ENCODE measurements around the gene PGR.
A peak's percentile ranks its signal among the peaks of the same experiment; 100 is the strongest.
"Not testable (repeated sequence)": the region's sequence is repeated elsewhere in the genome, so short reads cannot be mapped to it uniquely, and the experiment has no call there.

The PGR gene

GRCh38 chr11:101063706-101064105, 65.9 kb downstream of the PGR start:
- no peak for DNase-seq

GRCh38 chr11:101061606-101062005, 68.0 kb downstream of the PGR start:
- no peak for DNase-seq

- DNase-seq: no peak
These were observed 70.3 kb downstream of the PGR start for GRCh38 chr11:101059331-101059730.

DNA sequence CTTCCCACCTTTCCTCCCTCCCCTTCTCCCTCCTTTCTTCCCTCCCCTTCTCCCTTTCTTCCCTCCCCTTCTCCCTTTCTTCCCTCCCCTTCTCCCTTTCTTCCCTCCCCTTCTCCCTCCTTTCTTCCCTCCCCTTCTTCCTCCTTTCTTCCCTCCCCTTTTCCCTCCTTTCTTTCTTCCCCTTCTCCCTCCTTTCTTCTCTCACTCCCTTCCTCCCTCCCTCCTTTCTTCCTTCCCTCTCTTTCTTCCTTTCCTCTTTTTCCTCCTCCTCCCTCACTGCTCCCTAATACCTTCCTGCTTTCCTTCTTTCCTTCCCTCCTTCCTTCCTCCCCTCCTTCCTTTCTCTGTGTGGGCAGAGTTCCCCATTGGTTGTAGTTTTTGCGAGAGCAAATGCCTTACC, 76.1 kb downstream of the PGR start:
- DNase-seq: no peak

- no peak for DNase-seq
These were observed 77.9 kb downstream of the PGR start for GRCh38 chr11:101051677-101052076.

DNA sequence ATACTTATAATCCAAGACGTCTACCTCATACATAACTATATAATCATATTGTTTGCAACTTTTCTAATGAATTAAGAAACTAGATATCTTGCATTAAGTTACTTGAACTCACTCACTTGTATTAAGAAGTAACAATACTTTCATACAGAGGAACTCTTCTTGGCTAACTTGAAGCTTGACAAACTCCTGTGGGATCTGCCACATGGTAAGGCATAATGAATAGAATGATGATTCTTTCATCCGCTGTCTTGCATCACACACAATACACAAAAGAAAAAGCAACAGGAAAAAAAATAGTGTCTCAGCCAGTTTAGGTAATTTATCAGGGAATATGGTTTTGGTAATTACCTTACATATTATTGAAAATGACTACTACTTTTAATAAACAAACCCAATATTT, 79.8 kb downstream of the PGR start:
- no peak for DNase-seq

- DNase-seq: no peak
These were observed 80.5 kb downstream of the PGR start for GRCh38 chr11:101049123-101049522.

- DNase-seq: no peak
These were observed 81.1 kb downstream of the PGR start for GRCh38 chr11:101048479-101048878.

DNA sequence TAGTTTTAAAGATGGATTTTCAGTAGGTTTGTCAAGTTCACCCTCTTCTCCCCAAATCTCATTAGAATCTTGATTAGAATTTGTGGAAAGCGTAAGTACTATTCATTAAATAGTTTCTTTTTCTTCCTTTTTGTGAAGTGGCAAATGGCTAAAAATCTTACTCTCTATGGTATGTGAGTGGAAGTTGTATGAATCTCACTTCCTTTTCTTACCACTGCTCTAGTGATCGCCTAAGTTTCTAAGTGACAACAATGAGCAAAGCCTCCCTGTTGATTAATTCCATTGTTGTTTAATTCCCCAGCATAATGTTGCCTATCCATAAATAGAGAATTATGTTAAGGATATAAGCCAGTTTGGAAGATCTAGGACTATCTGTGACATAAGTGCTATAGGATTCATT, 82.7 kb downstream of the PGR start:
- no peak for DNase-seq

DNA sequence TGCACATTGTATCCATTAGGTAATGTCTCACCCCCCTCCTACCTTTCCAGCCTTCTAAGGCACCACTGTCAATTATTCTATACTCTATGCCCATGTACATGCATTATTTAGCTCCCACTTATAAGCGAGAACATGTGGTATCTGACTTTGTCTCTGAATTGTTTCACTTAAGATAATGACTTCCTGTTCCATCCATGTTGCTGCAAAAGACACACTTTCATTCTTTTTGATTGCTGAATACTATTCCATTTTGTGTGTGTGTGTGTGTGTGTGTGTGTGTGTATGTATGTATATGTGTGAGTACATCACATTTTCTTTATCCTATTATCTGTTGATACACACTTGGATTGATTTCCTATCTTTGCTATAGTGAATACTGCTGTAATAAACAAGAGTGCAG, 84.2 kb downstream of the PGR start:
- no peak for DNase-seq

GRCh38 chr11:101043940-101044339, 85.7 kb downstream of the PGR start:
- DNase-seq: no peak

GRCh38 chr11:101035872-101036271, 93.7 kb downstream of the PGR start:
- no peak for DNase-seq

DNA sequence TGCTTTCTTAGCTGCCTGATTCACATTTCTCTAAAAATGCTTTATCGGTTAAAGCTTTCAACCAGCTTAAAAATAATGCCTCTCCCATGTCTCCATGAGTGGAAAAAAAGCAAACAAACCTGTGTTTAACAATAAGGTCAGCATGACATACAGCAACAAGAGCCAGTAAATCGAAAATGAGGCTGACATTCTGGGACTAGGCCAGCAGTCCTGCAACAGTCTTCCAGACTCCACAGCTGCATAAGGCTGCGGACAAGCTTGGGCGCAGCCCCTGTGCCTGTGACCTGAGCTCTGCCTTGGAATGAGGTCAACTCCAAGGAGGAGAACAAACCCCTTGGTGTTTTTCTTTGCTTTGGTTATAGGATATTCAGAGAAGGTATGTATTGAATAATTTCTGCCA, 95.5 kb downstream of the PGR start:
- no peak for DNase-seq

DNA sequence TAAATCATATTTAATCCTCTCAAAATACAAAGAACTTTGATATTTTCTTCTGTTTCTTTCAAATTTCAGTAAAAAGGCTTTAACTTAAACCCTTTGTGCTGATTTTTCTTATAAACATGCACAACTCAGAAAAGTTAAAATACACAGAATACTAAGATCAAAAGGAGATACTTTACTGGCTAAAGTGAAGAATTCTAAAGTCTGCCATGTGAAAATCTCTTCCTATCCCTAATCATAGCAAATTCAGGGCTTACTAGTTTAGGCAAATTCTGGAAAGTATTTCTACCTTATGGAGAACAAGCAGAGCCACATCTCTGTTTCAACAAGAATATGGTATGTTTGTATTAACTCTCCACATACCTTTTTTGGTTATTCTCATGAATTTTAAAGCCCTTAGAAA, 96.6 kb downstream of the PGR start:
- DNase-seq: no peak

DNA sequence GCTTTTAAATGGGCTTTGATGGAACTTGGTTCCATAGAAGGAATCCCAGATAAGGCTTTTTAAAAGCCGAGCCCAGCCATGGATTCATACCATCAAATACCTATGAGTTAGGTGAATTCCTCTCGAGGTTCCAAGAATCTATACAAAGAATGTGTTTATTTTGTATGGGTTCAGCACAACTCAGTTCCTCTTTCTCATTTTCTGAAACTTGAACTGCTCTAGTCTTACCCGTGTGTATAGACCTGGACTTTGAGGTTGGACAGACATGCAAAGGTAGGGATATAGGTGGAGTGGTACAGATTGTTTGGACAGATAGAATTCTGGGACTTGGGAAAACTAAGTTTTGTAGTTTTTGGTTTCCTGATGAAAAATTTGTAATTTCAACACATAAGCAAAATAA, 97.9 kb downstream of the PGR start:
- DNase-seq: no peak

DNA sequence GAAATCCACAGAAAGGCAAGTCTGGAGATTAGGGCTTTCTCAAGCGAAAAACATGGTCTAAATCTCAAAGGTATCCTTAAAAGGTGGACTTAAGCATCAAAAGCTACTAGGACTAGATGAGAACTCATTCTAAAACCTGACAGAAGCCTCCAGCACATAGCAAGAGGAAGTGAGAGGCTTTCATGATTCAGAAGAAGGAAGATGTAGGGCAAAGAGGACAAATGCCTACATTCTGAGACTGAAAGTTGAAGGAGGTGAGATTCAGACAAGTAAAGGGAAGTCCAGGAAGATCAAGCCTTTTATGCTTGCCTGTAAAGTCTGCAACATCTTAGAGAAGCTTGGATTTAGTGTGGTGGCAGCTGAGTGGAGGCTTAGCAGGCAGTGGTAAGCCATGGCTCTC, 98.9 kb downstream of the PGR start:
- DNase-seq: no peak

DNA sequence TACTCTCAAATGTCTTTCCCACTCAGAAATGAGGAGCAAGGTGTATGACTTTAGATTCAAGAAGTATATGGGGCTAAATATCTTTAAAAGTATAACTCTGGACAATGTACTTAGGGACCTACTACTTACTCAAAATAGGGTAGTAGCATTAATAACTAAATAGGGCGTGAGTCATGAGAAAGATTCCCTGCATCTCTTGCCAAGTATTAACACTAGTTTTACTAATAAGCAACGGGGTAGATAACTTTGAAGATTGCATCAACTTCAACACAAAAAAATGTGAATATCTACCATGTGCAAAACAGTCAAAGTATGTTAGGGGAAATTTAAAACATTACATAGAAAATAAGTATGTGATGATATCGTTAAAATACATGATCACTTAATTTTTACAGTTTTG, 99.6 kb downstream of the PGR start:
- no peak for DNase-seq

DNA sequence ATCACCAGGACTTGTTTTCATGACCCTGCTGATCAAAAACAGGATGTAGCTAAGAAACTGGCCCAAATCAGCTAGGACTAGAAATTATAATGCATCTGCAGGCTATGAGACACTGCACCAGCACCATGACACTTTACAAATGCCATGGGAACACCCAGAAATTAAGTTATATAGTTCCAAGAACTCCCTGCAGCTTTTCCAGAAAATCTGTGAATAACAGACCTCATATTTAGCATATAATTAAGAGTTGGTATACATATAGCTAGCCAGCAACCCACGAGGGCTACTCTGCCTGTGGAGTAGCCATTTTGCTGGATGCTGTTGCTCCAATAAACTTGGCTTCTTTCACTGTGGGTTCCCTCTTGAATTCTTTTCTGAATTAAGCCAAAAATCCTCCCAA, 101.0 kb downstream of the PGR start:
- no peak for DNase-seq

GRCh38 chr11:101022256-101022655, 107.4 kb downstream of the PGR start:
- no peak for DNase-seq

DNA sequence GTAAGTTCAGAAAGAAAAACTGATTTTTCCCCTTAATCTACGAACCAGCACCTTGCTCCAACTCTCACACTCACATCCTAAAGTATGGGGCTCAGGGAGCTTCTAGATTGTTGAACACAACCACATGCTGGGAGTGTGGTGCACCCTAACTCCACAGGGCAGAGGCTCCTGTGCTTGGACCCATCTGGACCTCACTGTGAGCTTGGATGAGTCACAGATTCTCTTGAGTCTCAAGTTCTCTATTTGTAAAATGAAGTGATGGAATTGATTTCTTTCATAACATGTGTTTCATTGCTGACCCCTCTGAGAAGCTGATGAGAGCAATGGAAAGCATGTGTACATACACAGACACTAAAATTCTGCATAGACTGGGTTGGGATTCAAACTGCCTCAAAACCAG, 109.7 kb downstream of the PGR start:
- no peak for DNase-seq

GRCh38 chr11:101014600-101015285, 114.9 kb downstream of the PGR start:
- no peak for DNase-seq

DNA sequence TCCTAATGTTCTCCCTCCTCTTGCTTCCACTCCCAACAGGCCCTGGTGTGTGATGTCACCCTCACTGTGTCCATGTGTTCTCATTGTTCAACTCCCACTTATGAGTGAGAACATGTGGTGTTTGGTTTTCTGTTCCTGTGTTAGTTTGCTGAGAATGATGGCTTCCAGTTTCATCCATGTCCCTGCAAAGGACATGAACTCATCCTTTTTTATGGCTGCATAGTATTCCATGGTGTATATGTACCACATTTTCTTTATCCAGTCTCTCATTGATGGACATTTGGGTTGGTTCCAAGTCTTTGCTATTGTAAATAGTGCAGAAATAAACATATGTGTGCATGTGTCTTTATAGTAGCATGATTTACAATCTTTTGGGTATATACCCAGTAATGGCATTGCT, 115.9 kb downstream of the PGR start:
- not testable (repeated sequence) for DNase-seq

DNA sequence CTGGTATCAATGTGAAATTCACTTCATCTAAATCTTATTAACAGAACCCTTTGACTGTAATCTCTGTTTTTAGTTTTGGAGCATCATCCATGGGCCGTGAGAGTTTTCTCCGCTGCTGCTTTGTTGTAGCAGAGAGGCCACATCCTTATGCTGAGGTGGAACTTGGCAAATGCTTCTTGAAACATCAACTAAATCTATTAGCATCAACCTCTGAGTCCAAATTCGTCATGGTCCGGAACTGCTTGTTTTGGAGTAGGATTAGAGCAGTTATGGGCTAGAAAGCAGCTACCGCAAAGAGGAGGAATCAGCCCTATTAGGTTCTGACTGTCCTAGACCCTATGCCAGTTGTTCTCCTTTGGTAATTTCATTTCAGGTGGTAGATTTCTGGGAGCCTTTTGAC, 117.7 kb downstream of the PGR start:
- no peak for DNase-seq

GRCh38 chr11:101010899-101011298, 118.7 kb downstream of the PGR start:
- peak; percentile 15 for DNase-seq

- no peak for DNase-seq
These were observed 119.9 kb downstream of the PGR start for GRCh38 chr11:101009690-101010055.
